Measurements from ENCODE around the gene FAM163B.

DNA sequence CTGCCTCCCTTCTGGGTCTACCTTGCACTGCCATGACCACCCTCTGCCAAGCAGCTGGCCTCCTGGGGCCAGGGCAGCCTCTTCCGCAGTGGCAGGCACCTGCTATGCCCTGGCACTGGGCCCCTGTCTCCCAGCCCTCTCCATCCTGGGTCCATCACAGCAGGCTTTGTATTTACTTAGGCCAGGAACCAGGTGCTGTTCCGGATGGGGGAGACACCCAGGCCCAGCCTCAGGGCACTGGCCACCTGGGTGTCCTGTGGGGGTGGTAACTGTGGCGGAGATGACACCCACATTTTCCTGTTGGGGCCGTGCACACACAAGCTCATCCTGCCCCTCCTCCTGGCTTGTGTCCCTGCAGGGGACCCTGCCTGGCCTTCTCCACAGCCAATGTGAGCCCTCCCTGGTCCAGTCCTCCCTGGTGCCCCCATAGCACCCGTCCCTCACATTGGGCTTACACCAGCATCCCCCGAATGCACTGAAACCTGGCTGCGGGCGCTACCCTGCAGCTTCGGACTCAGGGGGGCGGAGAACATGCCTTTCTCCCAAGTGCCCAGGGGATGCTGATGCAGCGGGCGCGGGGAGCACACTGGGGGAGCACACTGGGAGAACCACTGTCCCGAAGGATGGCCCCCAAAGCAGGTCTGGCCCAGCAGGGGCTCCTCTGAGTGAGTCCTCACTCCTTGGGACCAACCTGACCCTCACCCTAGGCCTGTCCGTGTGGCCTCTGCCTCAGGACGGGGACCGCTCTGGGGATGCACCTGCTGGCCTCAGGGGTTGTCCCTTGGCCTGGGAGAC, 17.9 kb downstream of the FAM163B start:
- TF ChIP-seq EZH2phosphoT487 (IDR thresholded peaks at IDR 0.05; ENCODE audit: unreplicated experiment) (no peak), JUNB (IDR thresholded peaks at IDR 0.05; ENCODE audit: unreplicated experiment) (no peak), CTCF (conservative IDR thresholded peaks at IDR 0.05; ENCODE audit: low read depth in 2 of 2) (no peak), POLR2AphosphoS5 (IDR thresholded peaks at IDR 0.05; ENCODE audit: low read depth) (no peak), EZH2 (IDR thresholded peaks at IDR 0.05; ENCODE audit: low read depth, unreplicated experiment) (no peak), ZNF331 (CRISPR knock-in tag; IDR thresholded peaks at IDR 0.05; ENCODE audit: low read depth) (no peak), CREB1 (CRISPR knock-in tag; IDR thresholded peaks at IDR 0.05; ENCODE audit: low read depth) (no peak), ZNF114 (CRISPR knock-in tag; IDR thresholded peaks at IDR 0.05) (no peak), ETS1 (IDR thresholded peaks at IDR 0.05) (no peak)
- TF ChIP-seq, protein P1, sequence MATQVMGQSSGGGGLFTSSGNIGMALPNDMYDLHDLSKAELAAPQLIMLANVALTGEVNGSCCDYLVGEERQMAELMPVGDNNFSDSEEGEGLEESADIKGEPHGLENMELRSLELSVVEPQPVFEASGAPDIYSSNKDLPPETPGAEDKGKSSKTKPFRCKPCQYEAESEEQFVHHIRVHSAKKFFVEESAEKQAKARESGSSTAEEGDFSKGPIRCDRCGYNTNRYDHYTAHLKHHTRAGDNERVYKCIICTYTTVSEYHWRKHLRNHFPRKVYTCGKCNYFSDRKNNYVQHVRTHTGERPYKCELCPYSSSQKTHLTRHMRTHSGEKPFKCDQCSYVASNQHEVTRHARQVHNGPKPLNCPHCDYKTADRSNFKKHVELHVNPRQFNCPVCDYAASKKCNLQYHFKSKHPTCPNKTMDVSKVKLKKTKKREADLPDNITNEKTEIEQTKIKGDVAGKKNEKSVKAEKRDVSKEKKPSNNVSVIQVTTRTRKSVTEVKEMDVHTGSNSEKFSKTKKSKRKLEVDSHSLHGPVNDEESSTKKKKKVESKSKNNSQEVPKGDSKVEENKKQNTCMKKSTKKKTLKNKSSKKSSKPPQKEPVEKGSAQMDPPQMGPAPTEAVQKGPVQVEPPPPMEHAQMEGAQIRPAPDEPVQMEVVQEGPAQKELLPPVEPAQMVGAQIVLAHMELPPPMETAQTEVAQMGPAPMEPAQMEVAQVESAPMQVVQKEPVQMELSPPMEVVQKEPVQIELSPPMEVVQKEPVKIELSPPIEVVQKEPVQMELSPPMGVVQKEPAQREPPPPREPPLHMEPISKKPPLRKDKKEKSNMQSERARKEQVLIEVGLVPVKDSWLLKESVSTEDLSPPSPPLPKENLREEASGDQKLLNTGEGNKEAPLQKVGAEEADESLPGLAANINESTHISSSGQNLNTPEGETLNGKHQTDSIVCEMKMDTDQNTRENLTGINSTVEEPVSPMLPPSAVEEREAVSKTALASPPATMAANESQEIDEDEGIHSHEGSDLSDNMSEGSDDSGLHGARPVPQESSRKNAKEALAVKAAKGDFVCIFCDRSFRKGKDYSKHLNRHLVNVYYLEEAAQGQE (IDR thresholded peaks at IDR 0.05; ENCODE audit: unreplicated experiment) = no peak
